Astrocyte (in vitro differentiated cells and primary cell): ENCODE results near the gene DDN. TPM values are rescaled to one million over a fixed set of nuclear protein-coding genes. Genes with fewer than 3 reads are reported as not detected.

Experiments
- DNase-seq: peaks from one replicate; pipeline ENCODE4 v3.0.0-alpha.2; 2010; ENCODE audit warnings: low read depth
- FAIRE-seq: peaks from 2 replicates; lab custom pipeline; 2011; peaks lifted over from hg19 to GRCh38; lab: Jason Lieb, UNC
- H2AFZ ChIP-seq: 2 replicates; pipeline ENCODE4 v1.6.0; 2012; ENCODE audit warnings: low read depth, low read length, inconsistent platforms
- H3K27ac ChIP-seq: 2 replicates; pipeline ENCODE4 v1.5.1; 2011; ENCODE audit warnings: low read depth, low read length, inconsistent platforms
- H3K27me3 ChIP-seq: 2 replicates; pipeline ENCODE4 v1.6.0; 2011; ENCODE audit warnings: low read length, inconsistent platforms; ENCODE audit not compliant: insufficient read depth
- H3K36me3 ChIP-seq: 2 replicates; pipeline ENCODE4 v1.5.1; 2011; ENCODE audit warnings: low read length, inconsistent platforms; ENCODE audit not compliant: insufficient read depth
- H3K4me1 ChIP-seq: 2 replicates; pipeline ENCODE4 v1.5.1; 2011; ENCODE audit warnings: low read length, inconsistent platforms; ENCODE audit not compliant: insufficient read depth
- H3K4me2 ChIP-seq: 2 replicates; pipeline ENCODE4 v1.6.0; 2012; ENCODE audit warnings: low read length, inconsistent platforms
- H3K4me3 ChIP-seq: 2 replicates; pipeline ENCODE4 v1.5.1; 2011; ENCODE audit warnings: low read depth, mild to moderate bottlenecking, low read length, inconsistent platforms; ENCODE audit not compliant: insufficient read depth
- H3K79me2 ChIP-seq: 2 replicates; pipeline ENCODE4 v1.6.0; 2012; ENCODE audit warnings: mild to moderate bottlenecking, low read length, inconsistent platforms; ENCODE audit not compliant: insufficient read depth
- H3K9ac ChIP-seq: 2 replicates; pipeline ENCODE4 v1.6.0; 2012; ENCODE audit warnings: mild to moderate bottlenecking, low read length, inconsistent platforms
- H3K9me3 ChIP-seq: 2 replicates; pipeline ENCODE4 v1.5.1; 2012; ENCODE audit warnings: low read depth, mild to moderate bottlenecking, low read length, inconsistent platforms; ENCODE audit not compliant: insufficient read depth
- H4K20me1 ChIP-seq: 2 replicates; pipeline ENCODE4 v1.6.0; 2012; ENCODE audit warnings: low read length, inconsistent platforms; ENCODE audit not compliant: insufficient read depth
- H3K27ac Mint-ChIP-seq: one replicate; pipeline ENCODE4 v1.8.0; 2021; ENCODE audit warnings: mild to moderate bottlenecking, mixed read lengths; ENCODE audit not compliant: unreplicated experiment
- H3K27me3 Mint-ChIP-seq: one replicate; pipeline ENCODE4 v1.8.0; 2021; ENCODE audit warnings: low read depth, mixed read lengths; ENCODE audit not compliant: unreplicated experiment
- H3K36me3 Mint-ChIP-seq: one replicate; pipeline ENCODE4 v1.8.0; 2021; ENCODE audit warnings: low read depth, mixed read lengths; ENCODE audit not compliant: unreplicated experiment
- H3K4me1 Mint-ChIP-seq: one replicate; pipeline ENCODE4 v1.8.0; 2021; ENCODE audit warnings: low read depth, mixed read lengths; ENCODE audit not compliant: unreplicated experiment
- H3K4me3 Mint-ChIP-seq: one replicate; pipeline ENCODE4 v1.8.0; 2021; ENCODE audit warnings: mild to moderate bottlenecking, moderate library complexity, mixed read lengths; ENCODE audit not compliant: unreplicated experiment
- H3K9me3 Mint-ChIP-seq: one replicate; pipeline ENCODE4 v1.8.0; 2021; ENCODE audit warnings: mild to moderate bottlenecking, mixed read lengths; ENCODE audit not compliant: unreplicated experiment
- EZH2 ChIP-seq: IDR thresholded peaks from 2 replicates; pipeline ENCODE4 v1.6.1; 2012; ENCODE audit warnings: mild to moderate bottlenecking, low read length, inconsistent platforms; ENCODE audit not compliant: insufficient read depth
- total RNA-seq: library from RNA; stranded (reverse); gene quantifications from 2 replicates; pipeline ENCODE4 v1.2.1, GENCODE V29; 2021
- TF ChIP-seq, protein P1 (sequence below): IDR thresholded peaks from 2 replicates; pipeline ENCODE4 v1.5.1; 2011; ENCODE audit warnings: low read depth, mild to moderate bottlenecking, inconsistent platforms, low read length, moderate library complexity; ENCODE audit not compliant: insufficient read depth

DDN gene
- total RNA-seq, 1 donor from 2014 or later, result 0.50 TPM

DNA sequence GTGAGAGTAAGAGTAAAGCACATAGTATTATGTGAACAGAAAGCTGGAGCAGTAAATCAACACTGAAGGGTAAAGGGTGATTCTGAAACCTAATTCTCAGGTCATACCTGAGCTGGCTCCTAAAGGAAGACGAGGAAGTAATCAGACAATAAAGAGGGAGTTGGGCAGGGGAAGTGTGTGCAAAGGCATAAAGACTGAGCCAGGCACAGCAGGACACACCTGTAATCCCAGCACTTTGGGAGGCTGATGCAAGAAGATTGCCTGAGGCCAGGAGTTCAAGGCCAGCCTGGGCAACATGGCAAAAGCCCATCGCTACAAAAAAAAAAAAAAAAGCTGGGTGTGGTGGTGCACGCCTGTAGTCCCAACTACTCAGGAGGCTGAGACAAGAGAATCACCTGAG is 51.4 kb downstream of the DDN start:
- H3K4me1 Mint-ChIP-seq, result peaks cover 11% of the 10 kb centered on the region
- no peak overlapping the region for H3K27ac Mint-ChIP-seq
- peaks cover 86% of the 10 kb centered on the region for H4K20me1 ChIP-seq

DNA sequence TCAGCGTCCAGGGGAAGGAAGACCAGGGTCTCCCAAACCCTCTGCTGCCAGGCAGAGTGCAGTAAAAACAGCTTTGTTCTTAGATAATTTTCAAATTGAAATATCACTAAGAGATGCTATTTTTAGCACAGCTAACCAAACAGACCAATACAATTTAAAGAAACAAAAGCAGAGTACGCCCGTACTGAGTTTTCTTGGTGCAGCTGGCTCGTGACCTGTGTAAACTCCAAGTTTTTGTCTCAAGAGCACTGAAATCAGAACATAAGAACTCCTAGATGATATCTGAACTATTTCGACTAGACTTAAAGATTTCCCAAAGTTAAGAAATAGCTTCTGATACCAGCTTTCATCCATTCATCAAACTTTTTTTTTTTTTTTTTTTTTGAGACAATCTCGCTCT is 52.2 kb downstream of the DDN start:
- Histone ChIP-seq H3K9ac (no peak overlapping the region), H3K27ac (no peak overlapping the region), H4K20me1 (peaks cover 86% of the 10 kb centered on the region), H3K9me3 (no peaks in the 10 kb centered on the region), H2AFZ (no peak overlapping the region), H3K36me3 (peaks cover 8% of the 10 kb centered on the region), H3K27me3 (no peaks in the 10 kb centered on the region), H3K4me3 (no peak overlapping the region), H3K4me1 (no peaks in the 10 kb centered on the region), H3K4me2 (no peak overlapping the region), H3K79me2 (peaks cover 92% of the 10 kb centered on the region)
- TF ChIP-seq, protein P1, sequence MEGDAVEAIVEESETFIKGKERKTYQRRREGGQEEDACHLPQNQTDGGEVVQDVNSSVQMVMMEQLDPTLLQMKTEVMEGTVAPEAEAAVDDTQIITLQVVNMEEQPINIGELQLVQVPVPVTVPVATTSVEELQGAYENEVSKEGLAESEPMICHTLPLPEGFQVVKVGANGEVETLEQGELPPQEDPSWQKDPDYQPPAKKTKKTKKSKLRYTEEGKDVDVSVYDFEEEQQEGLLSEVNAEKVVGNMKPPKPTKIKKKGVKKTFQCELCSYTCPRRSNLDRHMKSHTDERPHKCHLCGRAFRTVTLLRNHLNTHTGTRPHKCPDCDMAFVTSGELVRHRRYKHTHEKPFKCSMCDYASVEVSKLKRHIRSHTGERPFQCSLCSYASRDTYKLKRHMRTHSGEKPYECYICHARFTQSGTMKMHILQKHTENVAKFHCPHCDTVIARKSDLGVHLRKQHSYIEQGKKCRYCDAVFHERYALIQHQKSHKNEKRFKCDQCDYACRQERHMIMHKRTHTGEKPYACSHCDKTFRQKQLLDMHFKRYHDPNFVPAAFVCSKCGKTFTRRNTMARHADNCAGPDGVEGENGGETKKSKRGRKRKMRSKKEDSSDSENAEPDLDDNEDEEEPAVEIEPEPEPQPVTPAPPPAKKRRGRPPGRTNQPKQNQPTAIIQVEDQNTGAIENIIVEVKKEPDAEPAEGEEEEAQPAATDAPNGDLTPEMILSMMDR, result no peak
- TF ChIP-seq EZH2, result no peak
- DNase-seq (no peak), FAIRE-seq (no peak)
- Mint-ChIP-seq H3K27ac (no peak overlapping the region), H3K4me3 (no peak overlapping the region), H3K27me3 (no peaks in the 10 kb centered on the region), H3K36me3 (peaks cover 6% of the 10 kb centered on the region), H3K9me3 (no peaks in the 10 kb centered on the region), H3K4me1 (peaks cover 14% of the 10 kb centered on the region)

More for the DNA sequence above, 51.4 kb downstream of the DDN start:
- H2AFZ ChIP-seq, result no peak overlapping the region
- H3K4me2 ChIP-seq, result no peak overlapping the region
- H3K4me3 ChIP-seq, result no peak overlapping the region
- no peaks in the 10 kb centered on the region for H3K9me3 ChIP-seq
- Mint-ChIP-seq H3K36me3 (peaks cover 11% of the 10 kb centered on the region), H3K27me3 (no peaks in the 10 kb centered on the region), H3K9me3 (no peaks in the 10 kb centered on the region), H3K4me3 (no peak overlapping the region)
- no peaks in the 10 kb centered on the region for H3K27me3 ChIP-seq
- no peaks in the 10 kb centered on the region for H3K4me1 ChIP-seq
- TF ChIP-seq EZH2, result no peak
- TF ChIP-seq, protein P1, result no peak
- FAIRE-seq, result no peak
- H3K36me3 ChIP-seq, result peaks cover 14% of the 10 kb centered on the region
- no peak overlapping the region for H3K9ac ChIP-seq
- H3K79me2 ChIP-seq, result peaks cover 92% of the 10 kb centered on the region
- DNase-seq, result no peak
- H3K27ac ChIP-seq, result no peak overlapping the region

DNA sequence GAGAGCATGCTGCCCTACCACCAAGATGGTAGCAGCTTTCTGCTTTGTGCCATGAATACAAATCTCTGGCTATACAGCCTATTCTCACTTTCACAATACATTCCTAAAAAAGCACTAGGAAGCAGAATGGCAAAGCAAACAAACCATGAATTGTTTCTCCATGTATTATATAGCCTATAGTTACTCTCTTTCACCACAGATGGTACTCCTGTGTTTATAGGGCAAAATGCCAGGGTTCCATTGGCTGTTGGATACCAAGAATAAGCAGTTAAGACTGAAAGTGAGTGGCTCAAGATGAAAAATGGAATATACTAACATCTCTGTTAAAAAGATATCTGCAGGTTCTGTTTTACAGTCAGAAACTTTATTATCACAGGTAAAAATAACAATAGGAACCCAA is 53.0 kb downstream of the DDN start:
- H3K9ac ChIP-seq, result no peak overlapping the region
- H3K4me2 ChIP-seq, result no peak overlapping the region
- Mint-ChIP-seq H3K4me1 (peaks cover 15% of the 10 kb centered on the region), H3K27me3 (no peaks in the 10 kb centered on the region), H3K9me3 (no peaks in the 10 kb centered on the region), H3K4me3 (no peak overlapping the region), H3K36me3 (peaks cover 4% of the 10 kb centered on the region), H3K27ac (no peak overlapping the region)
- FAIRE-seq (no peak), DNase-seq (no peak)
- no peak overlapping the region for H2AFZ ChIP-seq
- no peaks in the 10 kb centered on the region for H3K9me3 ChIP-seq
- H3K4me3 ChIP-seq, result no peak overlapping the region
- peaks cover 92% of the 10 kb centered on the region for H3K79me2 ChIP-seq
- H3K4me1 ChIP-seq, result no peaks in the 10 kb centered on the region
- peaks cover 87% of the 10 kb centered on the region for H4K20me1 ChIP-seq
- H3K27me3 ChIP-seq, result no peaks in the 10 kb centered on the region
- TF ChIP-seq, protein P1, result no peak
- no peak for TF ChIP-seq EZH2
- no peak overlapping the region for H3K27ac ChIP-seq
- H3K36me3 ChIP-seq, result peaks cover 8% of the 10 kb centered on the region

Other genes starting within 250 kb of the DDN start
- 28.9 and 33.5 TPM in 2 replicates for gene ADCY6, start 210.3 kb downstream of the DDN start, total RNA-seq
- 36.2 and 40.5 TPM in 2 replicates for gene CACNB3, start 180.9 kb downstream of the DDN start, total RNA-seq
- gene DDX23, start 147.2 kb downstream of the DDN start, total RNA-seq, result 66.7 and 77.1 TPM in 2 replicates
- gene RND1, start 133.5 kb downstream of the DDN start, total RNA-seq, result 2.2 and 2.4 TPM in 2 replicates
- 47.4 and 51.2 TPM in 2 replicates for gene FKBP11, start 73.9 kb downstream of the DDN start, total RNA-seq
- 209 and 229 TPM in 2 replicates for gene ARF3, start 41.9 kb downstream of the DDN start, total RNA-seq
- gene WNT10B, start 27.6 kb downstream of the DDN start, total RNA-seq, result 0.79 and 1.1 TPM in 2 replicates
- not detected in 2 replicates for gene WNT1, start 21.1 kb downstream of the DDN start, total RNA-seq
- 47.1 and 49.6 TPM in 2 replicates for gene PRKAG1, start 19.4 kb upstream of the DDN start, total RNA-seq
- gene KMT2D, start 61.4 kb upstream of the DDN start, total RNA-seq, result 81.7 and 86.9 TPM in 2 replicates
- 1.3 and 1.9 TPM in 2 replicates for gene RHEBL1, start 70.6 kb upstream of the DDN start, total RNA-seq
- 0.05 and 0.16 TPM in 2 replicates for gene DHH, start 95.4 kb upstream of the DDN start, total RNA-seq
- 58.7 and 61.0 TPM in 2 replicates for gene LMBR1L, start 111.5 kb upstream of the DDN start, total RNA-seq
- 811 and 939 TPM in 2 replicates for gene TUBA1B, start 132.0 kb upstream of the DDN start, total RNA-seq
- gene TUBA1A, start 189.7 kb upstream of the DDN start, total RNA-seq, result 772 and 932 TPM in 2 replicates